Heart right ventricle (tissue), 16 donors: ENCODE data around the gene CD96. TPM values are rescaled to one million over a fixed set of nuclear protein-coding genes. Genes with fewer than 3 reads are reported as not detected.

ENCODE experiments used
- ATAC-seq, 8 donors: fragments of 200-7000 bp; cut with Tn5 transposase; one replicate each; pipeline ENCODE4 v1.9.1; 2020; ENCODE audit warnings: mild to moderate bottlenecking in 8 of 8, moderate library complexity in 8 of 8, moderate number of reproducible peaks in 1 of 8
- DNase-seq, 2 donors: peaks; one replicate each; pipeline ENCODE4 v3.0.0-alpha.2; 2020
- H3K27ac ChIP-seq, 10 donors: fragments of 200-600 bp; sonication (generic) in 2 of 10; one replicate each; pipeline versions ENCODE4 v1.5.0 to v1.8.0; 2020 to 2022; ENCODE audit warnings: mild to moderate bottlenecking in 3 of 10
- H3K27me3 ChIP-seq, 7 donors: fragments of 200-600 bp; one replicate each; pipeline ENCODE4 v1.8.0; 2021 to 2022; ENCODE audit warnings: mild to moderate bottlenecking in 2 of 7
- H3K36me3 ChIP-seq, 9 donors: fragments of 200-600 bp; sonication (generic) in 1 of 9; one replicate each; pipeline versions ENCODE4 v1.5.0 to v1.8.0; 2020 to 2022; ENCODE audit warnings: mild to moderate bottlenecking in 2 of 9
- H3K4me1 ChIP-seq, 9 donors: fragments of 200-600 bp; sonication (generic) in 1 of 9; one replicate each; pipeline versions ENCODE4 v1.5.0 to v1.8.0; 2020 to 2022; ENCODE audit warnings: mild to moderate bottlenecking in 4 of 9
- H3K4me3 ChIP-seq, 10 donors: fragments of 200-600 bp; sonication (generic) in 2 of 10; one replicate each; pipeline versions ENCODE4 v1.5.0 to v1.8.0; 2020 to 2022; ENCODE audit warnings: mild to moderate bottlenecking in 7 of 10, moderate library complexity in 2 of 10
- H3K9me3 ChIP-seq, 11 donors: fragments of 200-600 bp in 10 of 11; sonication (generic) in 2 of 11; one replicate each; pipeline versions ENCODE4 v1.5.0 to v1.8.0; 2013 to 2022; ENCODE audit warnings: mild to moderate bottlenecking in 2 of 11, control low read depth in 1 of 11, moderate library complexity in 1 of 11
- WGBS, 2 donors: extraction: QIAGEN DNeasy Blood & Tissue Kit; methylation state at CpG; one replicate each; pipeline ENCODE4 v1.1.7; 2013; ENCODE audit warnings: inconsistent platforms in 1 of 2; 5-methylcytosine and 5-hydroxymethylcytosine counted together
- intact Hi-C, 10 donors: fragments of 100-400 bp; cut with DNase I; formaldehyde crosslinking; loops; one replicate each; pipeline versions ENCODE4 v1.11.1 to v1.14.2; 2022
- polyA plus RNA-seq, 2 donors: library from polyadenylated mRNA; stranded (reverse); fragments of 200-250 nt; gene quantifications; one replicate each; pipeline ENCODE4 v1.2.3, GENCODE V29; 2013
- total RNA-seq, 10 donors: library from RNA; stranded (reverse); fragmentation: NEBNext Ultra II Directional in 3 of 10; extraction: Animal tissue kit (Norgen Biotek cat#: 25700) in 3 of 10; gene quantifications; one replicate each; pipeline versions ENCODE4 v1.2.1 to v1.2.4, GENCODE V29; 2021 to 2023
- TF ChIP-seq, protein P1 (sequence below), 9 donors: fragments of 200-600 bp; sonication (generic) in 2 of 9; IDR thresholded peaks; one replicate each; pipeline versions ENCODE4 v1.5.0 to v1.8.0; 2021 to 2022; ENCODE audit warnings: antibody characterized with exemption in 9 of 9, mild to moderate bottlenecking in 5 of 9, moderate library complexity in 1 of 9
- donor health status: Arrhythmogenic right ventricular cardiomyopathy.
- donor health status: ischemic (EF 13 %, LVEDD 7.1; RV severe dilation, severe dysfunction).
- donor health status: healthy with polysubstance abuse.
- donor health status: DM: no; HTN: yes; CAD: no.
- donor health status: DM: no; HTN: no; CAD: no.
- donor health status: ischemic (EF 25% LVEDD 6.9; RV normal size, moderate dysfunction).
- donor health status: ischemic (EF 25% LVEDD 5.7; RV mildly dilated, moderate dysfunction).
- donor health status: healthy.
- donor health status: DM: yes; HTN: yes; CAD: no.
- donor health status: Ischemic cardiomyopathy.
- donor health status: ischemic (EF 35%, LVEDD 5.7; RV mildly dilated, moderate dysfunction).
- donor health status: nonischemic (EF 11% LVEDD 7.7; RV severe dilation, severe dysfunction).
- donor health status: DM: yes; HTN: yes; CAD: no.
- donor health status: PGD.
- donor health status: ischemic (EF 29% LVEDD 5.4; RV normal size, mild dysfunction).
- donor health status: nonischemic (EF 23%, LVEDD 6.1; RV moderate dilation, normal function).

CD96 gene
- total and polyA plus RNA-seq, 12 donors = 0.07 to 6.2 (median 0.28) TPM

DNA sequence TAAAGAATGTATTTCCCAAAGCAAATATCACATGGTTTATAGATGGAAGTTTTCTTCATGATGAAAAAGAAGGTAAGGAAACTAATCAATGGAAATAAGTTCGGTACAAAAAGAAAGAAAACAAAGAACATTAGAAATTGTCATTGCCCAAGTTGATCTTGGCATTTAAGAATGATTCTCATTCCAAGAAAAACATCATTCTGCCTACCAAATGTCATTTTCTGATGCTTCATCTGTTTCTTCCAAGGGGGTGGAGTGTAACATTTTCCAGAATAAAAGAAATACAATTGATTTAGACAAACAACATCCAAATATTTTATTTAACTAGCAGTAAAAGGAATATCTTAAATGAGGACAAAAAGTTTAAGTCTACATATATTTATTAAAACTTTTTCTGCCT lies 56.1 kb downstream of the CD96 start:
- H3K9me3 ChIP-seq = no peaks in the 10 kb centered on the region
- ATAC-seq (no peak), DNase-seq (no peak)
- H3K4me1 ChIP-seq = no peaks in the 10 kb centered on the region
- no peak overlapping the region for H3K4me3 ChIP-seq
- 50 to 71% methylated on average over 1 of the region's 1 CpG for WGBS, 2 donors
- peaks cover 0 to 27% (median 0%) of the 10 kb centered on the region in 7 donors for H3K27me3 ChIP-seq
- H3K36me3 ChIP-seq = no peaks in the 10 kb centered on the region
- TF ChIP-seq, protein P1, sequence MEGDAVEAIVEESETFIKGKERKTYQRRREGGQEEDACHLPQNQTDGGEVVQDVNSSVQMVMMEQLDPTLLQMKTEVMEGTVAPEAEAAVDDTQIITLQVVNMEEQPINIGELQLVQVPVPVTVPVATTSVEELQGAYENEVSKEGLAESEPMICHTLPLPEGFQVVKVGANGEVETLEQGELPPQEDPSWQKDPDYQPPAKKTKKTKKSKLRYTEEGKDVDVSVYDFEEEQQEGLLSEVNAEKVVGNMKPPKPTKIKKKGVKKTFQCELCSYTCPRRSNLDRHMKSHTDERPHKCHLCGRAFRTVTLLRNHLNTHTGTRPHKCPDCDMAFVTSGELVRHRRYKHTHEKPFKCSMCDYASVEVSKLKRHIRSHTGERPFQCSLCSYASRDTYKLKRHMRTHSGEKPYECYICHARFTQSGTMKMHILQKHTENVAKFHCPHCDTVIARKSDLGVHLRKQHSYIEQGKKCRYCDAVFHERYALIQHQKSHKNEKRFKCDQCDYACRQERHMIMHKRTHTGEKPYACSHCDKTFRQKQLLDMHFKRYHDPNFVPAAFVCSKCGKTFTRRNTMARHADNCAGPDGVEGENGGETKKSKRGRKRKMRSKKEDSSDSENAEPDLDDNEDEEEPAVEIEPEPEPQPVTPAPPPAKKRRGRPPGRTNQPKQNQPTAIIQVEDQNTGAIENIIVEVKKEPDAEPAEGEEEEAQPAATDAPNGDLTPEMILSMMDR (IDR thresholded peaks at IDR 0.05) = no peak
- H3K27ac ChIP-seq = no peak overlapping the region
- intact Hi-C loops = no loop called here

DNA sequence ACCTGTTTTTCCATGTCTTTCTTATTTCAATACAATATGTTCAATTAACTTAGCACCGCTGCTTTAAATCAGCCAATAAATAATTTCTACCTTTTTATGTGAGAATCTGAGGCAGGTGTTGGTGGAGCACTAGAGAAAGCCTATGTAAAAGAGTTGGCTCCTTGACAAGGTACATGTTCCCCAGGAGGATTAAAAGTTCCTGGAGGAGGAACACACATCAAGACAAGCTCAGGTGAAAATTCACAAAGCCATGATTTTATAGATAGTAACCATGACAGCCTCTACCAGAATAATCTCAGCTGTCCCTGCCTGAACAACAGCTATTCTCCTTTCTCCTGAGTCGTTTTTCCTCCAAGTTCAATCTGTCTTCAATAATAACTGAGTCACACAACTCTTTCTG lies 56.6 kb downstream of the CD96 start:
- DNase-seq = no peak
- no peak for ATAC-seq
- TF ChIP-seq, protein P1 (IDR thresholded peaks at IDR 0.05) = no peak
- WGBS, 2 donors = 70 to 78% methylated on average over 2 of the region's 2 CpGs
- Histone ChIP-seq H3K4me3 (no peak overlapping the region), H3K27ac (no peak overlapping the region), H3K36me3 (no peaks in the 10 kb centered on the region), H3K9me3 (no peaks in the 10 kb centered on the region), H3K4me1 (no peaks in the 10 kb centered on the region), H3K27me3 (peaks cover 0 to 24% (median 0%) of the 10 kb centered on the region in 7 donors)
- intact Hi-C loops = no loop called here

DNA sequence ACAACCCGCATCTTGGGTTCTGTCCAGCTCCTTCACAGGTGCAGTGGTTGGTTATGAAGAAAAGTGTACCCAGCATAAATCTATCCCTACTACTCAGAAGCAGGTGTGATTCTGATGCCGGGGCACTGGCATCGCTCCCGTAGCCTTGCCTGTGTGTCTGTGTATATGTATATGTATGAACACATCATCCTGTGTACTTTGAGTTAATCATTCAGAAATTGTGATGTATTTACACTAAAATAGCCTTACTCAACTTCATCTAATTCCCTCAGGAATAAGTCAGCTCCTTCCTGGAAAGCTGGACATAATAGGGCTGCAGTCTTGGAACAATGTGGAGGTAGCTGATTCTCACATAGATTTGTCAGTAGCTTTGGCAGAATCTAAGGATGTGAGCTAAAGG lies 59.8 kb downstream of the CD96 start:
- Histone ChIP-seq H3K9me3 (no peaks in the 10 kb centered on the region), H3K4me3 (no peak overlapping the region), H3K27me3 (peaks cover 0 to 27% (median 0%) of the 10 kb centered on the region in 7 donors), H3K36me3 (no peaks in the 10 kb centered on the region), H3K4me1 (no peaks in the 10 kb centered on the region), H3K27ac (no peak overlapping the region)
- WGBS, 2 donors = 90 to 95% methylated on average over 4 of the region's 4 CpGs
- ATAC-seq = no peak
- TF ChIP-seq, protein P1 (IDR thresholded peaks at IDR 0.05) = no peak
- intact Hi-C loops = no loop called here
- no peak for DNase-seq

DNA sequence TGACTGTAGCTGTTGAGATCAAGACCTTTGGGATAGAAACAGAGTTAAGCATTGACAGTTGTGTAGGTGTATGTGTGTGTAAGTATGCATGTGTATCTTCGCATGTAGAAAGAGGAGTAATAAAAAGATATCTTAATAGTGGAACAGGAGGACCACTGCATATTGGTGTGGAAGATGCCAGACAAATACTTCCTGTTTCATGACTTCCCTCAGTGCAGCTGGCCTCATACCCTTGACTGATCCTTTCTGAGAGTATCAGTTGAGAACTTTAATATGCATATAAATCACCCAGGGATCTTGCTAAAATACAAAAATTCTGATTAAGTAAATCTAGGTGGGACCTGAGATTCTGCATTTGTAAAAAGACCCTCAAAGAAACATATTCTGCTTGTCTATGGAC lies 61.7 kb downstream of the CD96 start:
- no peaks in the 10 kb centered on the region for H3K9me3 ChIP-seq
- peaks cover 0 to 27% (median 0%) of the 10 kb centered on the region in 7 donors for H3K27me3 ChIP-seq
- H3K4me1 ChIP-seq = no peaks in the 10 kb centered on the region
- no peak for ATAC-seq
- WGBS, 2 donors = 83 to 89% methylated on average over 1 of the region's 1 CpG
- no peak for DNase-seq
- H3K27ac ChIP-seq = no peak overlapping the region
- intact Hi-C loops = no loop called here
- no peak overlapping the region for H3K4me3 ChIP-seq
- H3K36me3 ChIP-seq = no peaks in the 10 kb centered on the region
- TF ChIP-seq, protein P1 (IDR thresholded peaks at IDR 0.05) = no peak
